Stimulated activated CD4-positive, alpha-beta T cell treated with anti-CD3 and anti-CD28 coated beads, TNF-alpha, amount 100 ng/mL, for 48 hours (primary cell): ENCODE measurements around the gene SH2D2A.
"Not testable (repeated sequence)": the region's sequence is repeated elsewhere in the genome, so short reads cannot be mapped to it uniquely, and the experiment has no call there.

Experiments used
- DNase-seq, 3 donors: peaks; one replicate each; pipeline ENCODE4 v3.0.0-alpha.2; 2020; ENCODE audit warnings: low read depth in 3 of 3

SH2D2A gene

DNA sequence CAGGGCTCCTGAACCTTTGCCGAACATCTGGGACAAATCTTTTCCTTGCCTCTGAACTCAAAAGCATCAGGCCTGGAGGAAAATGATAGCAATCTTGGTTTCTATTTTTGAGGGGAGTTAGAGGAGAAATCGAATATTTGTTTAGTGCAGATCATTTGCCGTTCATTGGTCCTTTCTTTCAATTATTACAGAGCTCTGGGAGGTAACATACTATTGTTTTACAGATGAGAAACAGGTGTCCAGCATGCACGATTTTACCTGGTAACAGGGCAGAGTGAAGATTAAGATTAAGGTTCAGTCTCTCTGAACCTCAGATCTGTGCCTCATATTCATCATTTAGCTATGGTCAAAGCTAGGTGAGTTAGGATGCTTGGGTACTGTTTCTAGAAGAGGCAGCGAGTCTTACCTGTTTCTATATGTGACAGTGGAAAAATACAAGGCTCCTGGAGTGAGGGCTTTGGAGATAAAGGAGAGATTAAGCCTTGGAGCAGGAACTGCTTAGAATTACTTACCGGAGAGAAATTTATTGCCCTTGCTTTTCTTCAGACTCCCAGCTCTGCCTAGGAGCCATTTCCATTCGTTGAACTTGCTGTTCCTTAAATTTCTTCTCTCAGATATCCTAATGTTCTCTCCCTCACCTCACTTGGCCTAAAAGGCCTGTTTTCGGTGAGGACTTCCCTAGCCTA, 47.9 kb downstream of the SH2D2A start:
- DNase-seq: no peak

DNA sequence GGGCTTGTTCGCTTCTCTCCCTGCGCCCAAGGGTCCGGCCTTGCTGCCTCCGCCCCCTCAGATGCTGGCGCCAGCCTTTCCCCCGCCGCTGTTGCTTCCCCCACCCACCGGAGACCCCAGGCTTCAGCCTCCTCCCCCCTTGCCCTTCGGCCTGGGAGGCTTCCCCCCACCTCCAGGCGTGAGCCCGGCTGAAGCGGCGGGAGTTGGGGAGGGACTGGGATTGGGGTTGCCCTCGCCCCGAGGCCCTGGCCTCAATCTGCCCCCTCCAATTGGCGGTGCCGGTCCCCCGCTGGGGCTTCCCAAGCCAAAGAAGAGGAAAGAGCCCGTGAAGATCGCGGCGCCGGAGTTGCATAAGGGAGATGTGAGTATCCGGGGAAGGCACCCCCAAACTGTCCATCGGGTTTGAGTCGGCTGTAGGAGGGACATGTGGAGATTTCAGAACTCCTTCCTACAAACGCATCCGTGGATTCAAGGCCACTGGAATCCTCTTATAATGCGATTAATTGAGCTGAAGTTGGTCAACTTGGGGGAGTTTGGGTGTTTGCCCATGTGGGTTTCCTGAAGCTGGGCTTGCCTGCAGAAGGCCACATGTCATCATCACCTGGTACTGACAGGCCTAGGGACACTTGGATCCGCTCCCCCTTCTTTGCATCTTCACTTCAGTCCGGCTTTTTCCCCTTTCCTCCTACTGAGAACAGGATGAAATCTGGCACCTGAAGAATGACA, 48.6 kb downstream of the SH2D2A start:
- no peak for DNase-seq

DNA sequence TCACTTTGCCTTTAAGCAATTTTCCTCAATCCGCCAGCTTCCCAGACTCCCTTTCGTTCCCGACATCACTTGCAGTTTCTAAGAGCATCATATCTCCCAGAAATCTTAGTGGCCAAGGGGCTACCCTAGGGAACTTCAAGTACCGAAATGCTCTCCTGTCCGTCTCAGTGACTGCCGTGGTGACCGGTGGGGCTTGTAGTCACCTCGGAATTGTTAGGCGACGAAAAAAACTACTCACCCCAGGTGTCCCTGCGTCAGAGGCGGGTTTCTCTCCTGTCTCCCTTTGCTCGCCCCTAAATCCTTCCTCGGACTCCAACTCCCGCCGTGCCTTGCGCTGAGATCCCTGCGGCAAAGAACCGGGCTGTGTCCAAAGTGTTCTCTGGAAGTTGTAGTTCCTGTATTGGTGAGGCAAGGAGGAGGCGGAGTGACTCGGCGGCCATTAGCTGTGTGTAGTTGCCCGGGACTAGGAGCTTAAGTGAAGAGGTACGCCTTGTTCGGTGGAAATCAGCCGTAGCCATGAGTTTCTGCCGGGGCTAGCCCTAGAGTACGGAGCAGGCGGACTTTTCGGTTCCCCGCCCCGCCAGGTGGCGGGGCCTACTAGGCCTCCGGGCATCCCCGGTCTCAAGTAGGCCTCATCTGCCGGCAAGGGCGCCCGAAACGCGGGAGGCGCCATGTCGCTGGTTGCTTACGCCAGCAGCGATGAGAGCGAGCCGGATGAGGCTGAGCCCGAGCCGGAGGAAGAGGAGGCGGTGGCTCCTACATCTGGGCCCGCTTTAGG, 49.4 kb downstream of the SH2D2A start, which contains the start of gene PRCC:
PRCC (plus strand) TSS at position 435 of the 778 bp plus-strand sequence; CDS start at position 672, 237 bp downstream.
- peak; percentile 89 to 97 (median 90) for DNase-seq

DNA sequence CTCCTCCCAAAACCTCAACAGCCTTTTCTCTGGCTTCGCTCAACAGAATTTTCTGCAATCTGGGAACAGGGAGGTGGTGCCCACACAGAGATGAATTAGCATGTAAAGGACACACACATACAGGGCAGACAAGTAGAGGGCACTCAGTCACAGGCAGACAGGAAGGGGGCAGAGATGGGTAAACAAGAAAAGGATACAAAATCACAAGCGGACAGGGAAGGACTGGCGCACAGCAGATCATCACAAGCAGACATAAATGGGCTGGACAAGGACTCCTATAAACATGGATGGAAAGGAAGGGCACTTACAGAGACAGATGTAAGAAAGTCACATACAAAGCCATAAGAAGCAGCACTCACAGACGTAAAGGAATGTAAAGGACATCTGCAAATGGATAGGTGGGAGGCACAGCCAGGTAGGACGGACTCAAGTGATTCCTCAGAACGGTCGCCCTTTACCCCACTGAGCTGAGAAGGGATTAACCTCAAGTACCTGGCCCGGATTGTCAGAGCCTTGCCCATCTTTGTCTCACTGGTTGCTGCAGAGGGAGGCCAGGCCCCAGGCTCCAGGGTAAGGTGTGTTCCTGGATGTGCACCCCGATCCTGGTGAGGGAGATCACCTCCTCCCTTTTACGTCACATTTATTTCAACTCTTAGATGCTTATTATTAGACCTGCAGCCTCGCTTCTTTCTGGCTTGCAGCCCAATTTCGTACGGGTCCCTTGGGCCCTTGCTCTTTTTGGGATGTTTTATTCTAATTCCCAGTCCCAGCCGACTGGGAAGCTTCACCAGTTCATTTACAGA, 50.1 kb downstream of the SH2D2A start:
- no peak for DNase-seq

DNA sequence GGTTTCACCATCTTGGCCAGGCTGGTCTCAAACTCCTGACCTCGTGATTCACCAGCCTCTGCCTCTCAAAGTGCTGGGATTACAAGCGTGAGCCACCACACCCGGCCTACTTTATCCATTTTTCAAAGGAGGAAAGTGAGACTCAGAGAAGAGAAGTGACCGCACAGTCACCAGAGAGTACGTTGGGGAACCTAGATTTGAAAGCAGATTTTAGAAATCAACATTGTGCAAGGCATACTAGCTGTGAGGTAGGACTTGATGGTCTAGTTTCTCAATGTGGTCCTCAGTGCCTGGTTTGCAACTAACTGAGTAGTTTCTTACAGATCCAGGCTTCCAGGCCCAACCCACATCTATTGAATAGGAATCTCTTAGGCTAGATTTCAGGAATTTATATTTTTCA, 51.0 kb downstream of the SH2D2A start:
- no peak for DNase-seq

DNA sequence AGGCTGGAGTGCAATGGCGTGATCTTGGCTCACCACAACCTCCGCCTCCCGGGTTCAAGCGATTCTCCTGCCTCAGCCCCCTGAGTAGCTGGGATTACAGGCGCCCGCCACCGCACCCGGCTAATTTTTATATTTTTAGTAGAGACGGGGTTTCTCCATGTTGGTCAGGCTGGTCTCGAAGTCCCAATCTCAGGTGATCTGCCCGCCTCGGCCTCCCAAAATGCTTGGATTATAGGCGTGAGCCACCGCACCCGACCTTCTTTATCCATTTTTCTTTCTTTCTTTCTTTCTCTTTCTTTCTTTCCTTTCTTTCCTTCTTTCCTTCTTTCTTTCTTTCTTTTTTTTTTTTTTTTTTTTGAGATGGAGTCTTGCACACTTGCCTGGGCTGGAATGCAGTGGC, 51.5 kb downstream of the SH2D2A start:
- DNase-seq: not testable (repeated sequence)

DNA sequence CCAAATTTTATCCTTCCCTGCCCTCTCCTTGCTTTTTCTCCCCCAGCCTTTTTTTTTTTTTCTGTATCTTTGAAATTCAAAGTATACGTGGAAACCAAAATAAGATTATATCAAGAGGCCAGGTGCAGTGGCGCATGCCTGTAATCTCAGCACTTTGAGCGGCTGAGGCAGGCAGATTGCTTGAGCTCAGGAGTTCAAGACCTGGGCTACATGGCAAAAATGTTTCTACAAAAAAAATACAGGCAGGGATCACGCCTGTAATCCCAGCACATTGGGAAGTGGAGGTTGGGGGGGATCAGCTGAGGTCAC, 55.9 kb downstream of the SH2D2A start:
- DNase-seq: no peak

DNA sequence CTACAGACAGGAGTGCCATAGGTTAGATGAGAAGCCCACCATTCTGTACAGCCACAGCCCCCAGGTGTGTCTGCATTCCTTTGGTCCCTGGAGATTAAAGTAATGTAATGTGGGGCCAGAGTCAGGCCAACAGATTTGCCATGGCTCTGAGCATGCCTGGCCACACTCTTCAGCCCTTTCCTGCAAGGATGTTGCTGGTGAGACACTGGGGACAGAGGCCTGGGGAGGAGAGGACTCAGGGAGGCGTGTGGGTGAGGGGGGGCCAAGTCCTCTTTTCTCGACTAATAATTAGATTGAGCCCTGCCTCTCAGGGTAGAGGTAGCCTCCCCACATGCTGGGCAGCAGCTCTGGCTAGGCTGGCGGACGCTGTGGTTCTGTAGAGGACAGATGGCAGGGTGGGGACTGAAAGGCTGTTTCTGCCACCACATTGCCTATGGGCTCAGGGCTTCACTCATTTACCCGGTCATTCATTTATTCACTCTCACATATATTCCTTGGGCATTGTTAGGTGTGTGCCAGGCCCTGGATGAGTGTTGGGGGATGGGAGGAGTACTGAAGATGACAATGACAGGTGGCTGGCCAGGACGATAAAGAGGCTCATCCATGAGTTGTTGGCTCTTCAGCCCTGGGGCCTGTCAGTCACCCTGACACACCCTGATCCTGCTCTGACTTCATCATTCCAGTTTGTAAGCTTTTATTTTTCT, 56.4 kb downstream of the SH2D2A start:
- no peak for DNase-seq

DNA sequence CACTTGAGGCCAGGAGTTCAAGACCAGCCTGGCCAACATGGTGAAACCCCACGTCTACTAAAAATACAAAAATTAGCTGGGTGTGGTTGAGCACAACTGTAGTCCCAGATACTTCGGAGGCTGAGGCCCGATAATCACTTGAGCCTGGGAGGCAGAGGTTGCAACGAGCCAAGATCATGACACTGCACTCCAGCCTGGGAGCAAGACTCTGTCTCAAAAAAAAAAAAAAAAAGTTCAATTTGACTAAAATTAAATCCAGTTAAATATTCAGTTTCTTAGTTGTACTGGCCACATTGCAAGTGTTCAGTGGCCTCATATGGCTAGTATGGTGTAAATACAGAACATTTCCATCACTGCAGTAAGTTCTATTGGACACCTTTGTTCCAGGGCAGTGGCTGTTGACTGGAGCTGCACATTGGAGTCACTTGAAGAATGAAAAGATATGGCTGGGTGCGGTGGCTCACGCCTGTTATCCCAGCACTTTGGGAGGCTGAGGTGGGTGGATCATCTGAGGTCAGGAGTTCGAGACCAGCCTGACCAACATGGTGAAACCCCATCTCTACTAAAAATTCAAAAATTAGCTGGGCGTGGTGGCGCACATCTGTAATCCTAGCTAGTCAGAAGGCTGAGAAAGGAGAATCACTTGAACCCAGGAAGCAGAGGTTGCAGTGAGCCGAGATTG, 58.9 kb downstream of the SH2D2A start:
- DNase-seq: not testable (repeated sequence)

DNA sequence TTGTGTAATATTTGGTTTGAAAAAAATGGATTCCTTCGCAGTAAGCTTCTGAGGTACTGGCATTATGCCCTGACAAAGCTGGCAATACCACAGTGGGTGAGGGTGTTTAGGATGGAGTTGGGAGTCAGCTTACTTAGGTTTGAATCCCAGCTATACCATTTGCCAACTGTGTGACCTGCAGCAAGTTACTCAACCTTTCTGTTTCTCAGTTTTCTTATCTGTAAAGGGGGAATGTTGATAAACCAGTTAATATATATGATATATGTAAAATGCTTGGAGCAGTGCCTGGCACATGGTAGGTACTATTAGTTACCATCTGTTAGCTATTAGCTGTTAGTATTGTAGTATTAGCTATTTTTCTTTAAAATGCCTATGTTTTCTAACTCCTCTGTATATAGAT, 60.3 kb downstream of the SH2D2A start:
- no peak for DNase-seq
